H1 (cell line): Measurements from ENCODE around the gene DYNC1I1. TPM values are rescaled to one million over a fixed set of nuclear protein-coding genes. Genes with fewer than 3 reads are reported as not detected.

Source experiments
- CTCF ChIA-PET: fragments of 300-600 bp; sonication (Branson Sonifier 250); formaldehyde crosslinking; loops from one replicate; lab custom pipeline; 2021; ENCODE audit not compliant: partially characterized antibody; lab: Charles Lee
- POLR2A ChIA-PET: fragments of 300-600 bp; sonication (Branson Sonifier 250); formaldehyde crosslinking; loops from one replicate; lab custom pipeline; 2021; ENCODE audit warnings: inconsistent platforms; ENCODE audit not compliant: partially characterized antibody; lab: Charles Lee
- DNase-seq, 2 experiments: peaks; one replicate each; pipeline versions ENCODE4 v3.0.0 to v3.0.0-alpha.2; 2010 to 2022; ENCODE audit warnings: low spot score in 2 of 2, low read depth in 1 of 2, mixed read lengths in 1 of 2
- FAIRE-seq: peaks from 2 replicates; lab custom pipeline; 2011; peaks lifted over from hg19 to GRCh38; lab: Jason Lieb, UNC
- H2AFZ ChIP-seq: 2 replicates; pipeline ENCODE4 v1.8.1; 2012; ENCODE audit warnings: low read length, inconsistent platforms
- H2AK5ac ChIP-seq: 2 replicates; pipeline ENCODE4 v1.6.1; 2013; ENCODE audit warnings: low read depth, low read length
- H2BK120ac ChIP-seq: replicated peaks from 2 replicates; pipeline ENCODE3; 2013; ENCODE audit warnings: low read depth, low read length, inconsistent platforms
- H2BK12ac ChIP-seq: 2 replicates; pipeline ENCODE4 v1.6.1; 2013; ENCODE audit warnings: low read depth, low read length
- H2BK15ac ChIP-seq: 2 replicates; pipeline ENCODE4 v1.6.1; 2013; ENCODE audit warnings: low read length
- H2BK20ac ChIP-seq: 2 replicates; pipeline ENCODE4 v1.6.1; 2013; ENCODE audit warnings: low read length
- H2BK5ac ChIP-seq: 2 replicates; pipeline ENCODE4 v1.6.1; 2013; ENCODE audit warnings: low read depth, low read length
- H3K14ac ChIP-seq: 2 replicates; pipeline ENCODE4 v1.6.1; 2013; ENCODE audit warnings: inconsistent platforms; ENCODE audit not compliant: insufficient read length
- H3K18ac ChIP-seq: 2 replicates; pipeline ENCODE4 v1.6.1; 2013; ENCODE audit warnings: low read length; ENCODE audit errors: extremely low read depth
- H3K23ac ChIP-seq: 2 replicates; pipeline ENCODE4 v1.6.1; 2013; ENCODE audit warnings: inconsistent platforms; ENCODE audit not compliant: insufficient read length
- H3K23me2 ChIP-seq: 2 replicates; pipeline ENCODE4 v1.6.1; 2013; ENCODE audit warnings: low read depth, low read length
- H3K27ac ChIP-seq: 2 replicates; pipeline ENCODE4 v1.6.1; 2011; ENCODE audit warnings: low read depth, low read length, inconsistent platforms
- H3K27me3 ChIP-seq, 4 experiments: replicated peaks in 1 of 4; 1 replicate in 1 of 4; 2 replicates in 3 of 4; pipeline versions ENCODE4 v1.6.1 to v1.8.1; 2011 to 2013; ENCODE audit warnings: low read length in 3 of 4, mild to moderate bottlenecking in 3 of 4, inconsistent platforms in 2 of 4, mixed read lengths in 2 of 4, moderate library complexity in 1 of 4; ENCODE audit not compliant: control insufficient read depth in 3 of 4, insufficient read depth in 3 of 4; ENCODE audit errors: extremely low read depth in 1 of 4
- H3K36me3 ChIP-seq, 4 experiments: 2 replicates each; pipeline versions ENCODE4 v1.6.1 to v1.8.1; 2011 to 2013; ENCODE audit warnings: mild to moderate bottlenecking in 4 of 4, low read length in 3 of 4, moderate library complexity in 2 of 4, control low read depth in 1 of 4, inconsistent platforms in 1 of 4; ENCODE audit not compliant: insufficient read depth in 4 of 4, control insufficient read depth in 2 of 4
- H3K4ac ChIP-seq: replicated peaks from 2 replicates; pipeline ENCODE3; 2013; ENCODE audit warnings: low read length, low read depth, mixed read lengths, inconsistent platforms; ENCODE audit not compliant: insufficient read length
- H3K4me1 ChIP-seq, 4 experiments: replicated peaks in 1 of 4; 1 replicate in 1 of 4; 2 replicates in 3 of 4; pipeline versions ENCODE4 v1.6.1 to v1.8.1; 2011 to 2013; ENCODE audit warnings: low read length in 3 of 4, inconsistent platforms in 2 of 4, mixed read lengths in 1 of 4; ENCODE audit not compliant: insufficient read depth in 4 of 4, control insufficient read depth in 3 of 4
- H3K4me2 ChIP-seq, 2 experiments: 2 replicates each; pipeline versions ENCODE4 v1.6.1 to v1.8.1; 2011 to 2013; ENCODE audit warnings: low read depth in 2 of 2, low read length in 2 of 2, control low read depth in 1 of 2, inconsistent platforms in 1 of 2, mild to moderate bottlenecking in 1 of 2; ENCODE audit not compliant: insufficient read depth in 1 of 2
- H3K4me3 ChIP-seq, 4 experiments: fragments of 200-600, 300-600 bp in 1 of 4; sonication (generic), shearing (Covaris generic), sonication (Bioruptor Twin) in 1 of 4; 2 replicates each; pipeline versions ENCODE4 v1.5.1 to v1.8.1; 2011 to 2016; ENCODE audit warnings: low read length in 4 of 4, low read depth in 3 of 4, control low read depth in 2 of 4, inconsistent platforms in 2 of 4, mild to moderate bottlenecking in 2 of 4, mixed read lengths in 1 of 4, moderate library complexity in 1 of 4; ENCODE audit not compliant: insufficient read depth in 2 of 4; ENCODE audit errors: extremely low read depth in 1 of 4
- H3K56ac ChIP-seq: replicated peaks from 2 replicates; pipeline ENCODE3; 2013; ENCODE audit warnings: low read depth, mild to moderate bottlenecking, mixed read lengths, low read length, inconsistent platforms; ENCODE audit not compliant: insufficient read length
- H3K79me1 ChIP-seq: 2 replicates; pipeline ENCODE4 v1.6.1; 2013; ENCODE audit warnings: low read depth, low read length, control low read depth
- H3K79me2 ChIP-seq, 2 experiments: 2 replicates each; pipeline versions ENCODE4 v1.6.1 to v1.8.1; 2012 to 2013; ENCODE audit warnings: low read length in 2 of 2, mild to moderate bottlenecking in 2 of 2, inconsistent platforms in 1 of 2; ENCODE audit not compliant: insufficient read depth in 2 of 2, control insufficient read depth in 1 of 2
- H3K9ac ChIP-seq, 4 experiments: replicated peaks in 1 of 4; 1 replicate in 1 of 4; 2 replicates in 3 of 4; pipeline versions ENCODE4 v1.6.1 to v1.8.1; 2011 to 2013; ENCODE audit warnings: low read depth in 3 of 4, low read length in 3 of 4, control low read depth in 2 of 4, mild to moderate bottlenecking in 2 of 4, moderate library complexity in 2 of 4, inconsistent platforms in 1 of 4; ENCODE audit errors: extremely low read depth in 1 of 4
- H3K9me3 ChIP-seq, 2 experiments: 2 replicates each; pipeline versions ENCODE4 v1.6.1 to v1.8.1; 2012 to 2013; ENCODE audit warnings: mild to moderate bottlenecking in 2 of 2, moderate library complexity in 2 of 2, control low read depth in 1 of 2, inconsistent platforms in 1 of 2, low read depth in 1 of 2, low read length in 1 of 2, mixed read lengths in 1 of 2; ENCODE audit not compliant: insufficient read depth in 2 of 2
- H4K20me1 ChIP-seq, 2 experiments: replicated peaks in 1 of 2; 2 replicates each; pipeline versions ENCODE3 to v1.8.1; 2011 to 2013; ENCODE audit warnings: inconsistent platforms in 2 of 2, low read length in 2 of 2, mild to moderate bottlenecking in 1 of 2; ENCODE audit not compliant: insufficient read depth in 2 of 2, control insufficient read depth in 1 of 2
- H4K5ac ChIP-seq: 2 replicates; pipeline ENCODE4 v1.6.1; 2013; ENCODE audit warnings: low read length, low read depth, mixed read lengths, inconsistent platforms; ENCODE audit not compliant: insufficient read length
- H4K8ac ChIP-seq: 2 replicates; pipeline ENCODE4 v1.8.0; 2013; ENCODE audit warnings: mild to moderate bottlenecking, moderate library complexity, low read length, inconsistent platforms; ENCODE audit not compliant: insufficient read depth; ENCODE audit errors: extremely low read depth
- H4K91ac ChIP-seq: replicated peaks from 2 replicates; pipeline ENCODE3; 2013; ENCODE audit warnings: low read length, mixed read lengths, inconsistent platforms; ENCODE audit not compliant: insufficient read length
- CBX8 ChIP-seq: fragments of 300-800, 300-1000 bp; sonication (generic); IDR thresholded peaks from 2 replicates; pipeline ENCODE4 v1.7.1; 2016; ENCODE audit warnings: low read depth, low read length, borderline replicate concordance
- EP300 ChIP-seq, 2 experiments: IDR thresholded peaks; 1 replicate in 1 of 2; 2 replicates in 1 of 2; pipeline ENCODE4 v1.6.1; 2011 to 2012; ENCODE audit warnings: low read depth in 2 of 2, low read length in 2 of 2, mild to moderate bottlenecking in 2 of 2, borderline replicate concordance in 1 of 2, inconsistent platforms in 1 of 2, moderate library complexity in 1 of 2
- JUN ChIP-seq: IDR thresholded peaks from 2 replicates; pipeline ENCODE4 v1.6.1; 2011; ENCODE audit warnings: low read depth, mild to moderate bottlenecking, improper control_type of control experiment, low read length
- KDM4A ChIP-seq: IDR thresholded peaks from one replicate; pipeline ENCODE4 v1.7.1; 2012; ENCODE audit warnings: low read depth, mild to moderate bottlenecking, moderate library complexity, low read length, inconsistent platforms; ENCODE audit not compliant: severe bottlenecking
- NRF1 ChIP-seq: IDR thresholded peaks from 2 replicates; pipeline ENCODE4 v1.6.1; 2011; ENCODE audit warnings: mild to moderate bottlenecking, low read depth, low read length, improper control_type of control experiment
- POLR2AphosphoS5 ChIP-seq: IDR thresholded peaks from 2 replicates; pipeline ENCODE4 v1.6.1; 2011; ENCODE audit warnings: low read depth, low read length
- RAD21 ChIP-seq, 2 experiments: IDR thresholded peaks in 1 of 2; conservative IDR thresholded peaks in 1 of 2; 2 replicates each; pipeline ENCODE4 v1.6.1; 2011; ENCODE audit warnings: low read depth in 2 of 2, low read length in 2 of 2, improper control_type of control experiment in 1 of 2, inconsistent platforms in 1 of 2, mild to moderate bottlenecking in 1 of 2, moderate library complexity in 1 of 2
- WGBS, 2 experiments: shearing (Covaris generic) in 1 of 2; methylation state at CpG; one replicate each; pipeline versions ENCODE4 v1.1.6 to v1.1.7; 2013 to 2015; ENCODE audit warnings: low lambda C conversion rate in 2 of 2, mixed read lengths in 2 of 2, inconsistent platforms in 1 of 2, low coverage in 1 of 2, missing lambda C conversion rate in 1 of 2; ENCODE audit not compliant: insufficient replicate concordance in 2 of 2, insufficient coverage in 1 of 2, insufficient read length in 1 of 2; ENCODE audit errors: extremely low coverage in 1 of 2, missing lambda C conversion rate in 1 of 2; 5-methylcytosine and 5-hydroxymethylcytosine counted together
- polyA plus RNA-seq, 7 experiments: library from polyadenylated mRNA; depleted of rRNA in 3 of 7; stranded (reverse) in 5 of 7; unstranded in 2 of 7; fragments of >200 nt in 5 of 7; fragments of 200-250 nt in 2 of 7; gene quantifications; 1 replicate in 5 of 7; 2 replicates in 1 of 7; 4 replicates in 1 of 7; pipeline versions ENCODE4 v1.2.1 to v1.2.3, GENCODE V29; 2011 to 2013; ENCODE audit warnings: missing spikeins in 2 of 7, mixed read lengths in 2 of 7
- total RNA-seq: library from RNA; stranded (reverse); fragmentation: NEBNext Ultra II Directional; extraction: Animal tissue kit (Norgen Biotek cat#: 25700); gene quantifications from 2 replicates; pipeline ENCODE4 v1.2.1, GENCODE V29; 2021
- TF ChIP-seq, protein P1 (sequence below): IDR thresholded peaks from 2 replicates; pipeline ENCODE4 v1.6.1; 2012; ENCODE audit warnings: inconsistent platforms
- TF ChIP-seq, protein P2 (sequence below), 3 experiments: IDR thresholded peaks; 1 replicate in 2 of 3; 2 replicates in 1 of 3; pipeline versions ENCODE4 v1.5.1 to v1.6.1; 2011; ENCODE audit warnings: low read length in 3 of 3, mild to moderate bottlenecking in 3 of 3, inconsistent platforms in 2 of 3, low read depth in 1 of 3, moderate library complexity in 1 of 3; ENCODE audit not compliant: insufficient read depth in 1 of 3; ENCODE audit errors: control extremely low read depth in 1 of 3

The DYNC1I1 gene
- total and polyA plus RNA-seq, 2 of the 8 experiments (the other 6 are each of a cell fraction or from before 2014, with no cell fraction given), result 0.45 to 0.58 TPM

DNA sequence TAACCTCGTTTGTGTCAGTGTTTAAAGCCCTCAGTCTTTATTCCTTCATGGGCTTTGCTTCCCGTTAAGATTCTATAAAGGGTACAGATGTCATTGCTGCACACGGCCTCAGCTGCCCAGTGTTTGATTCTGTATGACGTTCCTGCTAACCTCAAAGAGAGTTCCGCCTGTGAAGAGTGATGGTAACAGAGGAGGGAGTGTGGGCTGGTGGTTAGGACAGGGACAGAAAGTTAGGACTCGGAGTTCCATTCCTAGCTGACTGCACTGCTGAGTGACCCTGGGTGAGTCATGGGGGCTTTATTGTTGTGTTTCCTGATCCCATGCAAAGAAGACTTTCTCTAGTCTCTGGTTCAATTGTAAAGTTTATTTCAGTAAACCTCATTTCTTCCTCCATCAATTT lies 227.1 kb downstream of the DYNC1I1 start:
- 83% methylated on average over 6 of the region's 6 CpGs; no CpG with 5 or more reads in 1 of the 2 experiments for WGBS, 2 experiments
- H3K27ac ChIP-seq, result no peak overlapping the region
- ChIA-PET POLR2A (no interaction called here), CTCF (interaction anchor here (1.0 kb wide), 1 partner anchor 15 kb away, joined by 3 read pairs; no protein-coding TSS in a partner anchor)
- H4K5ac ChIP-seq, result no peak overlapping the region
- no peak overlapping the region for H3K23ac ChIP-seq
- H3K79me1 ChIP-seq, result no peaks in the 10 kb centered on the region
- H2BK20ac ChIP-seq, result no peak overlapping the region
- no peaks in the 10 kb centered on the region for H3K36me3 ChIP-seq
- FAIRE-seq, result no peak
- H4K91ac ChIP-seq, result no peak overlapping the region
- no peak overlapping the region for H4K8ac ChIP-seq
- no peaks in the 10 kb centered on the region for H3K4me1 ChIP-seq
- no peak overlapping the region for H3K14ac ChIP-seq
- no peak overlapping the region for H3K4ac ChIP-seq
- no peak overlapping the region for H2BK120ac ChIP-seq
- DNase-seq, result no peak
- H2AFZ ChIP-seq, result no peak overlapping the region
- H3K27me3 ChIP-seq, result no peaks in the 10 kb centered on the region
- no peak overlapping the region for H2BK5ac ChIP-seq
- no peak overlapping the region for H3K56ac ChIP-seq
- TF ChIP-seq CBX8 (no peak), JUN (no peak), POLR2AphosphoS5 (no peak), EP300 (IDR thresholded peaks at IDR 0.05; ENCODE audit: borderline replicate concordance in 1 of 2, low read depth in 2 of 2, low read length in 2 of 2) (no peak), RAD21 (IDR thresholded peaks at IDR 0.05 in 1 of 2, conservative IDR thresholded peaks at IDR 0.05 in 1 of 2; ENCODE audit: low read depth in 2 of 2, low read length in 2 of 2) (no peak), NRF1 (no peak), KDM4A (no peak)
- TF ChIP-seq, protein P1, sequence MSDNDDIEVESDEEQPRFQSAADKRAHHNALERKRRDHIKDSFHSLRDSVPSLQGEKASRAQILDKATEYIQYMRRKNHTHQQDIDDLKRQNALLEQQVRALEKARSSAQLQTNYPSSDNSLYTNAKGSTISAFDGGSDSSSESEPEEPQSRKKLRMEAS, result no peak
- TF ChIP-seq, protein P2, sequence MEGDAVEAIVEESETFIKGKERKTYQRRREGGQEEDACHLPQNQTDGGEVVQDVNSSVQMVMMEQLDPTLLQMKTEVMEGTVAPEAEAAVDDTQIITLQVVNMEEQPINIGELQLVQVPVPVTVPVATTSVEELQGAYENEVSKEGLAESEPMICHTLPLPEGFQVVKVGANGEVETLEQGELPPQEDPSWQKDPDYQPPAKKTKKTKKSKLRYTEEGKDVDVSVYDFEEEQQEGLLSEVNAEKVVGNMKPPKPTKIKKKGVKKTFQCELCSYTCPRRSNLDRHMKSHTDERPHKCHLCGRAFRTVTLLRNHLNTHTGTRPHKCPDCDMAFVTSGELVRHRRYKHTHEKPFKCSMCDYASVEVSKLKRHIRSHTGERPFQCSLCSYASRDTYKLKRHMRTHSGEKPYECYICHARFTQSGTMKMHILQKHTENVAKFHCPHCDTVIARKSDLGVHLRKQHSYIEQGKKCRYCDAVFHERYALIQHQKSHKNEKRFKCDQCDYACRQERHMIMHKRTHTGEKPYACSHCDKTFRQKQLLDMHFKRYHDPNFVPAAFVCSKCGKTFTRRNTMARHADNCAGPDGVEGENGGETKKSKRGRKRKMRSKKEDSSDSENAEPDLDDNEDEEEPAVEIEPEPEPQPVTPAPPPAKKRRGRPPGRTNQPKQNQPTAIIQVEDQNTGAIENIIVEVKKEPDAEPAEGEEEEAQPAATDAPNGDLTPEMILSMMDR (IDR thresholded peaks at IDR 0.05; ENCODE audit: control extremely low read depth in 1 of 3, insufficient read depth in 1 of 3, low read depth in 1 of 3, low read length in 3 of 3), result no peak
- H3K9me3 ChIP-seq, result no peaks in the 10 kb centered on the region
- H2BK15ac ChIP-seq, result no peak overlapping the region
- H2AK5ac ChIP-seq, result no peak overlapping the region
- no peaks in the 10 kb centered on the region for H4K20me1 ChIP-seq
- no peak overlapping the region for H3K9ac ChIP-seq
- H3K79me2 ChIP-seq, result no peaks in the 10 kb centered on the region
- H2BK12ac ChIP-seq, result no peak overlapping the region
- H3K18ac ChIP-seq, result no peak overlapping the region
- H3K4me3 ChIP-seq, result no peak overlapping the region
- H3K23me2 ChIP-seq, result no peaks in the 10 kb centered on the region
- no peak overlapping the region for H3K4me2 ChIP-seq
